ENCODE results near the gene MGAT1. TPM values are rescaled to one million over a fixed set of nuclear protein-coding genes. Genes with fewer than 3 reads are reported as not detected.

MGAT1 gene
- 81.0 and 89.9 TPM in 2 replicates for total RNA-seq

GRCh38 chr5:180802325-180803180 lies at the start of gene MGAT1:
MGAT1 (minus strand) TSS chr5:180802806; CDS start chr5:180792971, 9,835 bp downstream.

GRCh38 chr5:180739958-180740357 lies 62.6 kb downstream of the MGAT1 start, which contains the start of gene OR2Y1:
OR2Y1 (minus strand) TSS chr5:180740058; CDS start chr5:180740058, 0 bp downstream.

Other genes with a start within 250 kb of the MGAT1 start
- not detected in 2 replicates for gene SCGB3A1, start 211.3 kb downstream of the MGAT1 start, total RNA-seq
- 0.11 and 0.25 TPM in 2 replicates for gene FLT4, start 153.2 kb downstream of the MGAT1 start, total RNA-seq
- gene OR2Y1, start 62.7 kb downstream of the MGAT1 start, total RNA-seq: not detected in 2 replicates
- 20.1 and 24.1 TPM in 2 replicates for gene ZFP62, start 58.5 kb upstream of the MGAT1 start, total RNA-seq
- not detected in 2 replicates for gene BTNL8, start 96.4 kb upstream of the MGAT1 start, total RNA-seq
- not detected in 2 replicates for gene BTNL3, start 186.0 kb upstream of the MGAT1 start, total RNA-seq
- gene BTNL9, start 237.5 kb upstream of the MGAT1 start, total RNA-seq: not detected in 2 replicates

Data from uterine smooth muscle cell (primary cell).